Measurements from ENCODE around the gene RPTOR.
A peak's percentile ranks its signal among the peaks of the same experiment; 100 is the strongest.
"Not testable (repeated sequence)": the region's sequence is repeated elsewhere in the genome, so short reads cannot be mapped to it uniquely, and the experiment has no call there.

The RPTOR gene, protein sequence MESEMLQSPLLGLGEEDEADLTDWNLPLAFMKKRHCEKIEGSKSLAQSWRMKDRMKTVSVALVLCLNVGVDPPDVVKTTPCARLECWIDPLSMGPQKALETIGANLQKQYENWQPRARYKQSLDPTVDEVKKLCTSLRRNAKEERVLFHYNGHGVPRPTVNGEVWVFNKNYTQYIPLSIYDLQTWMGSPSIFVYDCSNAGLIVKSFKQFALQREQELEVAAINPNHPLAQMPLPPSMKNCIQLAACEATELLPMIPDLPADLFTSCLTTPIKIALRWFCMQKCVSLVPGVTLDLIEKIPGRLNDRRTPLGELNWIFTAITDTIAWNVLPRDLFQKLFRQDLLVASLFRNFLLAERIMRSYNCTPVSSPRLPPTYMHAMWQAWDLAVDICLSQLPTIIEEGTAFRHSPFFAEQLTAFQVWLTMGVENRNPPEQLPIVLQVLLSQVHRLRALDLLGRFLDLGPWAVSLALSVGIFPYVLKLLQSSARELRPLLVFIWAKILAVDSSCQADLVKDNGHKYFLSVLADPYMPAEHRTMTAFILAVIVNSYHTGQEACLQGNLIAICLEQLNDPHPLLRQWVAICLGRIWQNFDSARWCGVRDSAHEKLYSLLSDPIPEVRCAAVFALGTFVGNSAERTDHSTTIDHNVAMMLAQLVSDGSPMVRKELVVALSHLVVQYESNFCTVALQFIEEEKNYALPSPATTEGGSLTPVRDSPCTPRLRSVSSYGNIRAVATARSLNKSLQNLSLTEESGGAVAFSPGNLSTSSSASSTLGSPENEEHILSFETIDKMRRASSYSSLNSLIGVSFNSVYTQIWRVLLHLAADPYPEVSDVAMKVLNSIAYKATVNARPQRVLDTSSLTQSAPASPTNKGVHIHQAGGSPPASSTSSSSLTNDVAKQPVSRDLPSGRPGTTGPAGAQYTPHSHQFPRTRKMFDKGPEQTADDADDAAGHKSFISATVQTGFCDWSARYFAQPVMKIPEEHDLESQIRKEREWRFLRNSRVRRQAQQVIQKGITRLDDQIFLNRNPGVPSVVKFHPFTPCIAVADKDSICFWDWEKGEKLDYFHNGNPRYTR (N-terminal part only)

DNA sequence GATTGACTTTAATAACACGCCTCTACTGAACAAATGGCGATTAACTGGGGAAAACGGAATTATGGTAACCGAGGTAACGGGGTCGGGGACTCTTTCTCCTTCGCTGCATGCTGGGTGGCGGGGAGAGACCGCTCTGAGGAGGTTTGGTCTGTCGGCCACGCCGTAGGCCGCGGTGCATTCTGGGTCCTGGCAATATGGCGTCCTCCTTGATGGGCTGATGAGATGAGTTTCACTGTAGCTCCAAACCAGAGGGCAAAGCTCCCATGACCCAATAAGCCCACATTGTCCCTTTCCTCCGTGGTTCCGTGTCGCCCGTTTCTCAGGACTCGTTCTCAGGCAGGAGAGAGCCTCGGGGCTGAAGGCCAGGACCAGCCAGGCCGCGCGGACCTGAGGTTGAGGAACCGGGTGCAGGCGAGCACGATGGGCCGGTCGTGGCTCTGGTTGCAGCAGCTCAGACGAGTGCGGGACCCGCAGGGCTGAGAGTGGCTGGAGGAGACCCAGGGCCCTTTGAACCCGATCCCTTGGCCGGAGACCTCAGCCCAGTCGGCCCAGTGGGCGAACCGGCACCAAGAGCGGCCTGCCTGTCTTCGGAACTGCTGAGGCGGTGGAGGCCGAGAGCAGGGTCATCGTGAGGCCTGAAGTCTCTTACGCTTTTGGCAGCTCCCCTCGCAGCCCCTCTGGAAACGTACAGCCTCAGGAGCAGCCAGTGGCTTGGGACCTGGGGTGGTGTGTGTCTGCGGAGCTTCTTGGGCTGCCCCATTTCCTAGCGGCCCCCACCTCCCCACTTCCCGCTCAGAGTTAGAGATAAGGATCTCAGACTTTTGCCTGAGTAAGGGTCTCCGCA, at the start of gene RPTOR:
Gene RPTOR (plus strand): TSS at position 184 of the 844 bp plus-strand sequence. CDS start 792 bp downstream, outside the sequence.
- DNase-seq (ENCODE audit: low spot score) = peak; percentile 85

DNA sequence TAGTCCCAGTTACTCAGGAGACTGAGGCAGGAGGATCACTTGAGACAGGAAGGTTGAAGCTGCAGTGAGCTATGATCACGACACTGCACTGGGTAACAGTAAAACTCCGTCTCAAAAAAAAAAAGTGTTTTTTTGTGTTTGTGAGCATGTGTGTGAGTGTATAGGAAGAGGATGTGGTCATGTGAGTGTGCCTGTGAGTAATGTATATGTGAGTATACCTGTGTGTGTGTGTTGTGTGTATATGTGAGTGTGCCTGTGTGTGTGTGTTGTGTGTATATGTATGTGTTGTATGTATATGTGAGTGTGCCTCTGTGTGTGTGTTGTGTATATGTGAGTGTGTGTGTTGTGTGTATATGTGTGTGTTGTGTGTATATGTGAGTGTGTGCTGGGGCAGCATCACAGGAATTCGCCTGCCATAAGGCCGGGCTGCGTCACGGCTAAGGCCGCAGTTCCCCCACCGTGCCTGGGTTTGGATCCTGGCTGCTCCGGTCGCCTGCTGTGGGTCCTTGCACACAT, 46.9 kb upstream of the RPTOR start:
- no peak for DNase-seq (ENCODE audit: low spot score)

DNA sequence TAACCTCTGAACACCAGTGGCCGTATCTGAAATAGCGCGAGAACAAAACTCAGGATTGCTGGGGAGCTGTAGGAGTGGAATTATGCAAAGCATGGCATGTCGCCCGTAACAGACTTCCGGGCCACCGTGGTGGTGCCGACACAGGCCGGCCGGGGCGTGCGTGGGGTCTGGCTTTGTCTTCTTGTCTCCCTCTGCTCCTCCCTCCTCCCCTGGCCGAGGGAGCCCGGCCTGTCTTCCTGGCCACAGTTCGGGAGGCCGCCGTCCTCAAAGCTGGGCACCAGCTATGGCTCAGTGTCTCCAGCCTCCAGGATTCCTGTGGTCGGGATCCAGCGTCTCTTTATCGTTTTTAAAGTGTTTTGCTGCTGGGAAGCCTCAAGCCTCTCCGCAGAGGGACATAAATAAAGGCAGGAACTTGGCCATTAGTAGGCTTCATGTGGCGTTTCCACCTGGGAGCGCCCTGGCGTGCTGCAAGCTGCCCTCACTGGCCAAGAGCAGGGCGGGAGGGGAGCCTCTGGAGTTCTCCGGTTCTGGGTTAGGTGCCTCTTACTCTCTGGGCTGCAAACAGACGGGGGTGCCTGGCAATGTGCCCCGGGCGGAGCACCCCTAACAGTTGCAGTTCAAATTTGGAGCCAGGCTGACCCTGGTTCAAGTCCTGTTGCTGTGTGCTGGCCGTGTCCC, 46.3 kb upstream of the RPTOR start:
- DNase-seq (ENCODE audit: low spot score) = no peak

- no peak for DNase-seq (ENCODE audit: low spot score)
These were observed 45.7 kb upstream of the RPTOR start for GRCh38 chr17:80498920-80499410.

GRCh38 chr17:80499560-80499959, 45.1 kb upstream of the RPTOR start:
- no peak for DNase-seq (ENCODE audit: low spot score)

- no peak for DNase-seq (ENCODE audit: low spot score)
These were observed 44.5 kb upstream of the RPTOR start for GRCh38 chr17:80499961-80500665.

- no peak for DNase-seq (ENCODE audit: low spot score)
These were observed 42.7 kb upstream of the RPTOR start for GRCh38 chr17:80501741-80502577.

GRCh38 chr17:80502578-80502877, 42.1 kb upstream of the RPTOR start:
- no peak for DNase-seq (ENCODE audit: low spot score)

DNA sequence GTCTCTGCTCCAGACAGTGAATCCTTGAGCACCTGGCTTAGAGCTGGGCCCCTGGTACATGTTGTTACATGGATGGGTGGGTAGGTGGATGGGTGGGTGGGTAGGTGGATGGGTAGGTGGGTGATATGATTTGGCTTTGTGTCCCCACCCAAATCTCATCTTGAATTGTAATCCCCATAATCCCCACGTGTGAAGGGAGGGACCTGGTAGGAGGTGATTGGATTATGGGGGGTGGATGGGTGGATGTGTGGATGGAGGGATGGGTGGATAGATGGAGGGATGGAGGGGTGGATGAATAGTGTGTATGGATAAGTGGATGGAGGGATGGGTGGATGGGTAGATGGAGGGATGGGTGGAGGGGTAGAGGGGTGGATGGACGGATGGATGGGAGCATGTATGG, 41.6 kb upstream of the RPTOR start:
- DNase-seq (ENCODE audit: low spot score) = no peak

DNA sequence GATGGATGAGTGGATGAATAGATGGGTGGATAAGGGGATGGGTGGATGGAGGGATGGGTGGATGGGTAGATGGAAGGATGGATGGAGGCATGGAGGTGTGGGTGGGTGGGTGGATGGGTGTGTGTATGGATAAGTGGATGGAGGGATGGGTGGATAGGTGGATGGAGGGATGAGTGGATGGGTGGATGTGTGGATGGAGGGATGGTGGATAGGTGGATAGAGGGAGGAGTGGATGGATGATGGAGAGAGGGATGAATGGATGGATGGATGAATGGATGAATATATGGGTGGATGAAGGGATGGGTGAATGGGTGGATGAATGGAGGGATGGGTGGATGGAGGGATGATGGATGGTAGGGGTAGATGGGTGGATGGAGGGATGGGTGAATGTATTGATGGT, 40.7 kb upstream of the RPTOR start:
- no peak for DNase-seq (ENCODE audit: low spot score)

DNA sequence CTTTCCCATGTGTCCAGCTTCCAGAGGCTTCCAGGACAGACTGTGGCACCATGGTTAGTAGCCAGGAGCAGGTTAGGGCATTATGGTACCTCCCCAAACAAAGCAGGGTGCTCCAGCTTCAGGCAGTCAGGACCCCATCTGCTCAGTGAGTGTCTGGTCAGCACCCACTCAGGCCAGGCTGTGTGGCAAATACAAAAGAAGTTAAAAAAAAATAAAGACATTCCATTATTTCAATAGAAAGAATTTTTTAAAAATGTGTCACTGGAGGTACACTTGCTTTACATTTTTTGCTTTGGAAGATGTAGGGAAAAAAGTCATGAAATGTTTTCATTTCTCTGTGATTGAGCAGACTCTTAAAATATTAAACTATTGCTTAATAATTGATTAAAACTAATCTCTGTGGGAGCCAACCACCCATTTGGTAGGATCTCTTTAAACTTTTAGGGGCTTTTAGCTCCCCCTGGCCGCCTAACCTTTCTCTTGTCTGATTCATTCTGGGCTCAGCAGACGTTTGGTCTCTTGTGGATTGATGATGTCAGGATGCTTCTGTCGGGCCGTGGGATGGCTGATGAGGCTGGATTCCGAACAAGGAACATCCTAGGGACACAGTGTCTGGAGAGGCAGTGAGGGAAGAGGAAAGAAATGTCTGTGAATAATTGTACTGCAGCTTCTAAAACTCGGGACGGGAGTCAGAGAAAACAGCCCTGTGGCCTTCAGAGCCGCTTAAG, 39.8 kb upstream of the RPTOR start:
- DNase-seq (ENCODE audit: low spot score) = no peak

DNA sequence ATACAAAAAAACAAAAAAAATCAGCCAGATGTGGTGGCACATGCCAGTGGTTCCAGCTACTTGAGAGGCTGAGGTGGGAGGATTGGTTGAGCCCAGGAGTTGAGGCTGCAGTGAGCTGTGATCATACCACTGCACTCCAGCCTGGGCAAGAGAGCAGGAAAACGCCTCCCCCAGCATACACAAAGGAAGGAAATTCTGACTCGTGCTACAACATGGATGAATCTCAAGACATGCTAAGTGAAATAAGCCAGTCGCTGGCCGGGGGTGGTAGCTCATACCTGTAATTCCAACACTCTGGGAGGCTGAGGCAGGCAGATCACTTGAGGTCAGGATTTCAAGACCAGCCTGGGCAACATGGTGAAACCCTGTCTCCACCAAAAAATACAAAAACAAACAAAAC, 37.5 kb upstream of the RPTOR start:
- not testable (repeated sequence) for DNase-seq (ENCODE audit: low spot score)

DNA sequence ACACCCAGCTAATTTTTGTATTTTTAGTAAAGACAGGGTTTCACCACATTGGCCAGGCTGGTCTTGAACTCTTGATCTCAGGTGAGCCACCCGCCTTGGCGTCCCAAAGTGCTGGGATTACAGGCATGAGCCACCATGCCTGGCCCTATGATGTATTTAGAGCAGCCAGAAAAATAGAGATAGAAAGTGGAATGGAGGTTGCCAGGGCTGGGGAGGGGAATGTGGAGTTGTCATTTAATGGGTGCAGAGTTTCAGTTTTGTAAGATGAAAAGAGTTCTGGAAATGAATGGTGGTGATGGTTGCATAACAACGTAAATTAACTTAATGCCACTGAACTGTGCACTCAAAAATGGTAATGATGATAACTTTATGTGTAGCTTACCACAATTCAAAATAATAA, 36.7 kb upstream of the RPTOR start:
- no peak for DNase-seq (ENCODE audit: low spot score)

- DNase-seq (ENCODE audit: low spot score) = no peak
These were observed 35.3 kb upstream of the RPTOR start for GRCh38 chr17:80509311-80509710.

DNA sequence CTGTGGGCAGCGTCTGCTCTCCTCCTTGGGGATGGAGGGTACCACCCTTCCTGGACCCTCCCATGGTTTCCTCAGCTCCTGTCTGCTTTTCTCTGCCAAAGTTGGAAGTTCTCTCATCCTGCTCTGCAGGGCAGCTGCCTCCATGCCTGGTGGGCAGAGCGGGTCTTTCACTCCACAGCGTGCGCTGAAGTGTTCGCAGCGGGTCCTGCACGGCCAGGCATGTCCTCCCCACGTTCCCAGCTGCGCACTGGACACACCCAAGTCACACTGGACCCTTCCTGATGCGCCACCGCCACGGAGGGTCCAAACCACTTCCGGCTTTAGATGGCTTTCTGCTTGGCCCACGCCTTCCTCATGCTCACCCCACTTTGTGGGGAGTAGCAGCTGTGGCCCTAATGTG, 34.5 kb upstream of the RPTOR start:
- DNase-seq (ENCODE audit: low spot score) = no peak

GRCh38 chr17:80510772-80511171, 33.9 kb upstream of the RPTOR start:
- no peak for DNase-seq (ENCODE audit: low spot score)

DNA sequence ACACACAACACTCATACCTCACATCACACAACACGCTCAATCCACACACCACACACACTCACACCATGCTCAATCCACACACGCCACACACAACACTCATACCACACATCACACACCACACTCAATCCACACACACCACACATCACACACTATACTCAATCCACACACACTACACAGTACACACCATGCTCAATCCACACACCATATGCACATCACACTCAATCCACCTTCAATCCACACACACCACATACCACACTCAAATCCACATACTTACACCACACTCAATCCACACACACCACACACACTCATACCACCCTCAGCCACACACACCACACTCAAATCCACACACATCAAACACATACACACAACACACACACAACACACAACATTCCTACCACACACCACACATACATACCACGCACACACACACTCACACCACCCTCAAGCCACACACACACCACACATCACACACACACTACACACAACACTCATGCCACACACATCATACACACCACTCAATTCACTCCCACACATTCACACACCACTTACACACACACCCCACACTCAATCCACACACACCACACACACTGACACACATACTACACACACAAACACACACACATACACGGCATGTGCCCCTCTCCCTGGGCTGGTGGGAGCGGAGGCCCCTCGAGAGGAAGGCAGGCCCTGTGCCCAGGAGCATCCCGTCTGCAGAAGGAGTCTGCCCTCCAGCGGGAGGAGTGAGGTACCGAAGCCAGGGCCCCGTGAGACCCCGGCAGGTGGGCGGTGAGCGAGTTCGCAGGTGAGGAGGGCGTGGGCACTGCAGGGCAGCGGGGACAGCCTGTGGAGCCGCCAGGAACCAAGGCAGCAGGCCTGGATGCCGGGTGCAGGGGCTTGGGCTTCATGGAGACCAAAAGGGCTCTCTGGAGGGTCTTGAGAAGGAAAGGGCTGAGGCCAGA, 33.1 kb upstream of the RPTOR start:
- DNase-seq (ENCODE audit: low spot score) = no peak

DNA sequence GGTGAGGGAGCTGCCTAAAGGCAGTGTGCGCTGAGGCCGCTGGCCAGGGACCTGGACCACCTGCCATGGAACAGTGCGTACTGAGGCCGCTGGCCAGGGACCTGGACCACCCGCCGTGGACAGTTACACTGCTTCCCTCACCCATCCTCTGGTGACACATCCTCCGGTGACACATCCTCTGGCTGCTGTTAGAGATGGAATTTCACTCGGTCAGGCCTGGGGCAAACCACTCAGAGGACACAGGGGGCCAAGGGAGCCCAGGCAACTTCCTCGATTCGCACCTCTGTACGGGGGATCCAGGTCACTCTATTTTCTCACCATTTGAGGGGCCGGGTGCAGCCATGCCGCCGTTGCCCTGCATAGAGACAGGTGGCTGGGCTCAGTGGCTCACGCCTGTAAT, 32.4 kb upstream of the RPTOR start:
- no peak for DNase-seq (ENCODE audit: low spot score)
